ENCODE measurements around the gene ALG8. TPM values are rescaled to one million over a fixed set of nuclear protein-coding genes. Genes with fewer than 3 reads are reported as not detected.

ALG8 gene
- total and polyA plus RNA-seq, 2 of the 8 experiments (the other 6 are each of a cell fraction or from before 2014, with no cell fraction given): 66.7 to 84.3 TPM

GRCh38 chr11:78110351-78110750, 29.1 kb downstream of the ALG8 start:
- peaks cover 2 to 47% (median 19%) of the 10 kb centered on the region in 4 experiments; a peak in 5 of 8 replicates for H3K36me3 ChIP-seq (ENCODE audit: control insufficient read depth in 2 of 4, insufficient read depth in 4 of 4, low read length in 3 of 4)
- FAIRE-seq (no peak), DNase-seq (ENCODE audit: low read depth in 1 of 2, low spot score in 2 of 2) (no peak)
- no peak overlapping the region for H3K56ac ChIP-seq (replicated peaks; ENCODE audit: insufficient read length, low read depth, low read length)
- H2AK5ac ChIP-seq (ENCODE audit: low read depth, low read length): no peak overlapping the region
- H3K27ac ChIP-seq (ENCODE audit: low read depth, low read length): no peak overlapping the region
- no peak overlapping the region for H2BK12ac ChIP-seq (ENCODE audit: low read depth, low read length)
- H3K23ac ChIP-seq (ENCODE audit: insufficient read length): no peak overlapping the region
- no peak overlapping the region for H3K9ac ChIP-seq (replicated peaks in 1 of 4; ENCODE audit: extremely low read depth in 1 of 4, low read depth in 3 of 4, low read length in 3 of 4)
- no peak overlapping the region for H3K4me2 ChIP-seq (ENCODE audit: insufficient read depth in 1 of 2, low read depth in 2 of 2, low read length in 2 of 2)
- H3K18ac ChIP-seq (ENCODE audit: extremely low read depth, low read length): no peak overlapping the region
- no peaks in the 10 kb centered on the region; the same call in 1 of the 2 replicates for H3K79me1 ChIP-seq (ENCODE audit: low read depth, low read length)
- H4K20me1 ChIP-seq (replicated peaks in 1 of 2; ENCODE audit: control insufficient read depth in 1 of 2, insufficient read depth in 2 of 2, low read length in 2 of 2): peaks cover 0 to 2% of the 10 kb centered on the region in 2 experiments
- WGBS, 2 experiments (ENCODE audit: extremely low coverage in 1 of 2, insufficient coverage in 1 of 2, insufficient read length in 1 of 2, insufficient replicate concordance in 2 of 2, low coverage in 1 of 2, low lambda C conversion rate in 2 of 2, missing lambda C conversion rate in 1 of 2): 96% methylated on average over 5 of the region's 5 CpGs; no CpG with 5 or more reads in 1 of the 2 experiments
- ChIA-PET CTCF (ENCODE audit: partially characterized antibody) (interaction anchor here (0.6 to 1.1 kb wide), 3 partner anchors 32 to 201 kb away, joined by 3 to 5 read pairs (median 4); no protein-coding TSS in a partner anchor), POLR2A (ENCODE audit: partially characterized antibody) (interaction anchor here (1.1 to 1.7 kb wide), 4 partner anchors 12 to 29 kb away, joined by 3 to 5 read pairs (median 4); partner anchors contain the start of gene ALG8)
- H3K27me3 ChIP-seq (replicated peaks in 1 of 4; ENCODE audit: control insufficient read depth in 3 of 4, extremely low read depth in 1 of 4, insufficient read depth in 3 of 4, low read length in 3 of 4): peaks cover 0 to 1% (median 0%) of the 10 kb centered on the region in 4 experiments; a peak in 1 of 7 replicates
- H3K14ac ChIP-seq (ENCODE audit: insufficient read length): no peak overlapping the region
- H4K5ac ChIP-seq (ENCODE audit: insufficient read length, low read depth, low read length): no peak overlapping the region
- H3K79me2 ChIP-seq (ENCODE audit: control insufficient read depth in 1 of 2, insufficient read depth in 2 of 2, low read length in 2 of 2): no peaks in the 10 kb centered on the region
- H3K23me2 ChIP-seq (ENCODE audit: low read depth, low read length): no peaks in the 10 kb centered on the region; the same call in 1 of the 2 replicates
- H2BK15ac ChIP-seq (ENCODE audit: low read length): no peak overlapping the region
- no peak overlapping the region for H2BK20ac ChIP-seq (ENCODE audit: low read length)
- H3K4me3 ChIP-seq (ENCODE audit: extremely low read depth in 1 of 4, insufficient read depth in 2 of 4, low read depth in 3 of 4, low read length in 4 of 4): no peak overlapping the region
- no peaks in the 10 kb centered on the region for H3K4me1 ChIP-seq (replicated peaks in 1 of 4; ENCODE audit: control insufficient read depth in 3 of 4, insufficient read depth in 4 of 4, low read length in 3 of 4)
- no peak overlapping the region for H2BK120ac ChIP-seq (replicated peaks; ENCODE audit: low read depth, low read length)
- no peak overlapping the region for H4K91ac ChIP-seq (replicated peaks; ENCODE audit: insufficient read length, low read length)
- H4K8ac ChIP-seq (ENCODE audit: extremely low read depth, insufficient read depth, low read length): no peak overlapping the region
- TF ChIP-seq KDM4A (IDR thresholded peaks at IDR 0.05; ENCODE audit: low read depth, low read length, severe bottlenecking) (no peak), SP4 (IDR thresholded peaks at IDR 0.05; ENCODE audit: low read length) (no peak), GTF2F1 (IDR thresholded peaks at IDR 0.05; ENCODE audit: borderline replicate concordance, low read depth, low read length) (no peak), TBP (IDR thresholded peaks at IDR 0.05; ENCODE audit: low read depth, low read length) (no peak), ATF2 (IDR thresholded peaks at IDR 0.05; ENCODE audit: low read length) (no peak)
- H3K9me3 ChIP-seq (ENCODE audit: insufficient read depth in 2 of 2, low read depth in 1 of 2, low read length in 1 of 2): no peaks in the 10 kb centered on the region
- H3K4ac ChIP-seq (replicated peaks; ENCODE audit: insufficient read length, low read depth, low read length): no peak overlapping the region
- no peak overlapping the region for H2AFZ ChIP-seq (ENCODE audit: low read length)
- H2BK5ac ChIP-seq (ENCODE audit: low read depth, low read length): no peak overlapping the region
